IMR-90 (cell line): ENCODE results near the gene LAMA2.

Experiments used
- BHLHE40 ChIP-seq: fragments of 150-350 bp; IDR thresholded peaks from 2 replicates; pipeline ENCODE4 v1.6.1; 2016; ENCODE audit warnings: mild to moderate bottlenecking, low read depth, low read length
- CEBPB ChIP-seq: IDR thresholded peaks from 2 replicates; pipeline ENCODE4 v1.6.1; 2012; ENCODE audit warnings: low read depth, low read length, improper control_type of control experiment
- CHD1 ChIP-seq: IDR thresholded peaks from 2 replicates; pipeline ENCODE4 v1.6.1; 2012; ENCODE audit warnings: low read depth, low read length, improper control_type of control experiment
- FOS ChIP-seq: fragments of 150-350 bp; IDR thresholded peaks from 2 replicates; pipeline ENCODE4 v1.6.1; 2016; ENCODE audit warnings: low read depth, low read length
- MAZ ChIP-seq: IDR thresholded peaks from 2 replicates; pipeline ENCODE4 v1.6.1; 2012; ENCODE audit warnings: low read depth, mild to moderate bottlenecking, low read length, improper control_type of control experiment, moderate library complexity, borderline replicate concordance
- MXI1 ChIP-seq: IDR thresholded peaks from 2 replicates; pipeline ENCODE4 v1.6.1; 2012; ENCODE audit warnings: low read depth, mild to moderate bottlenecking, low read length, moderate library complexity, borderline replicate concordance
- POLR2A ChIP-seq: IDR thresholded peaks from 2 replicates; pipeline ENCODE4 v1.6.1; 2012; ENCODE audit warnings: mild to moderate bottlenecking, low read depth, low read length
- RAD21 ChIP-seq: IDR thresholded peaks from 2 replicates; pipeline ENCODE4 v1.6.1; 2012; ENCODE audit warnings: low read length, improper control_type of control experiment
- SMC3 ChIP-seq: fragments of 150-350 bp; IDR thresholded peaks from 2 replicates; pipeline ENCODE4 v1.6.1; 2016; ENCODE audit warnings: low read depth, mild to moderate bottlenecking, antibody characterized with exemption, low read length, moderate library complexity
- TF ChIP-seq, protein P1 (sequence below): fragments of 150-350 bp; IDR thresholded peaks from 2 replicates; pipeline ENCODE4 v1.6.1; 2017; ENCODE audit warnings: mild to moderate bottlenecking, antibody characterized with exemption, low read length, low read depth
- TF ChIP-seq, protein P2 (sequence below): conservative IDR thresholded peaks from 2 replicates; pipeline ENCODE4 v1.5.1; 2012; ENCODE audit warnings: mild to moderate bottlenecking, low read depth, low read length, improper control_type of control experiment
- TF ChIP-seq, protein P3 (sequence below): fragments of 150-350 bp; IDR thresholded peaks from 2 replicates; pipeline ENCODE4 v1.6.1; 2016; ENCODE audit warnings: low read depth, mild to moderate bottlenecking, low read length, moderate library complexity, borderline replicate concordance

DNA sequence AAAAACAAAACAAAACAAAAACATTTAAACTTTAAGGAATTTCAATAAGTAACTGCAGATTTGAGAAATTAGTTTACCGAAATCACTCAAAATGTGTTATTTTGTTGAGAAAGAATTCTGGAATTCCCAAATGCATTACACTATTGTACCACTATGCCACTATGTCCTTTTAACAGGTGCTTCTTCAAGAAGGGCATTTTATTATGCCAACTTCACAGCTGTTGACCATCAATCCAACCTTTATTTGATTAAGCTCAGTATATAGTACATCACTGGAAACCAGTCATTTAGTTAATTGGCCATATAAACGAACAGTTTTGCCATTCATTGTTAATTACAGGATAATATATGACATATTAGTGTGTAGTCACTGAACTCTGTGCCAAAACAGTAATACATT is 605.4 kb downstream of the LAMA2 start:
- TF ChIP-seq CEBPB = no peak
- TF ChIP-seq, protein P1, sequence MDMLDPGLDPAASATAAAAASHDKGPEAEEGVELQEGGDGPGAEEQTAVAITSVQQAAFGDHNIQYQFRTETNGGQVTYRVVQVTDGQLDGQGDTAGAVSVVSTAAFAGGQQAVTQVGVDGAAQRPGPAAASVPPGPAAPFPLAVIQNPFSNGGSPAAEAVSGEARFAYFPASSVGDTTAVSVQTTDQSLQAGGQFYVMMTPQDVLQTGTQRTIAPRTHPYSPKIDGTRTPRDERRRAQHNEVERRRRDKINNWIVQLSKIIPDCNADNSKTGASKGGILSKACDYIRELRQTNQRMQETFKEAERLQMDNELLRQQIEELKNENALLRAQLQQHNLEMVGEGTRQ = no peak
- TF ChIP-seq, protein P2, sequence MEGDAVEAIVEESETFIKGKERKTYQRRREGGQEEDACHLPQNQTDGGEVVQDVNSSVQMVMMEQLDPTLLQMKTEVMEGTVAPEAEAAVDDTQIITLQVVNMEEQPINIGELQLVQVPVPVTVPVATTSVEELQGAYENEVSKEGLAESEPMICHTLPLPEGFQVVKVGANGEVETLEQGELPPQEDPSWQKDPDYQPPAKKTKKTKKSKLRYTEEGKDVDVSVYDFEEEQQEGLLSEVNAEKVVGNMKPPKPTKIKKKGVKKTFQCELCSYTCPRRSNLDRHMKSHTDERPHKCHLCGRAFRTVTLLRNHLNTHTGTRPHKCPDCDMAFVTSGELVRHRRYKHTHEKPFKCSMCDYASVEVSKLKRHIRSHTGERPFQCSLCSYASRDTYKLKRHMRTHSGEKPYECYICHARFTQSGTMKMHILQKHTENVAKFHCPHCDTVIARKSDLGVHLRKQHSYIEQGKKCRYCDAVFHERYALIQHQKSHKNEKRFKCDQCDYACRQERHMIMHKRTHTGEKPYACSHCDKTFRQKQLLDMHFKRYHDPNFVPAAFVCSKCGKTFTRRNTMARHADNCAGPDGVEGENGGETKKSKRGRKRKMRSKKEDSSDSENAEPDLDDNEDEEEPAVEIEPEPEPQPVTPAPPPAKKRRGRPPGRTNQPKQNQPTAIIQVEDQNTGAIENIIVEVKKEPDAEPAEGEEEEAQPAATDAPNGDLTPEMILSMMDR = no peak
- no peak for TF ChIP-seq MAZ
- TF ChIP-seq POLR2A = no peak
- TF ChIP-seq RAD21 = no peak
- TF ChIP-seq CHD1 = no peak
- TF ChIP-seq, protein P3, sequence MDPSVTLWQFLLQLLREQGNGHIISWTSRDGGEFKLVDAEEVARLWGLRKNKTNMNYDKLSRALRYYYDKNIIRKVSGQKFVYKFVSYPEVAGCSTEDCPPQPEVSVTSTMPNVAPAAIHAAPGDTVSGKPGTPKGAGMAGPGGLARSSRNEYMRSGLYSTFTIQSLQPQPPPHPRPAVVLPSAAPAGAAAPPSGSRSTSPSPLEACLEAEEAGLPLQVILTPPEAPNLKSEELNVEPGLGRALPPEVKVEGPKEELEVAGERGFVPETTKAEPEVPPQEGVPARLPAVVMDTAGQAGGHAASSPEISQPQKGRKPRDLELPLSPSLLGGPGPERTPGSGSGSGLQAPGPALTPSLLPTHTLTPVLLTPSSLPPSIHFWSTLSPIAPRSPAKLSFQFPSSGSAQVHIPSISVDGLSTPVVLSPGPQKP = no peak
- TF ChIP-seq BHLHE40 = no peak
- TF ChIP-seq FOS = no peak
- TF ChIP-seq MXI1 = no peak
- TF ChIP-seq SMC3 = no peak
